ENCODE data around the gene LCT.

DNA sequence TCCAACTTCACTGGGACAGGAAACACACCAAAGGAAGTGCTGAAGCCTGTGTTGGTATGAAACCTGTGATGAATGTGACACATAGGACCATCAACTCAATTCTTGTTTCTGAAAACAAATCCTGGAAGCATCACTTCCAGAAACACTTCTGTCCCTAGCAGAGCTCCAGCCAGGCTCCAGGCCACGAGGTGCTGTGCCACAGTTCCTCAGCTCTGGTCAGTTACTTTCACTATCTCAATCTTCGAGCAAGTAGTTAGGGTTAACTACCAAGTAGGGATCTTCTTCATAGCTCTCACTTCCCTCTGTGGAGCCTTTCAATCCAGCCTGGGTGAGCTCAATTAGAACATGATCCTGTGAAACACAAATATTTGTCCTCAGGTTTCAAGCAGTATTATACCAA is 3.6 kb upstream of the LCT start:
- TF ChIP-seq CTCF (IDR thresholded peaks at IDR 0.05) = no peak
- no peak for TF ChIP-seq POLR2A (IDR thresholded peaks at IDR 0.05)
